GM12878 (cell line): ENCODE measurements around the gene CCDC88C. TPM values are rescaled to one million over a fixed set of nuclear protein-coding genes. Genes with fewer than 3 reads are reported as not detected.

Source experiments
- ATAC-seq: fragments of 200-7000 bp; cut with Tn5 transposase; 3 replicates; pipeline ENCODE4 v1.9.1; 2020; ENCODE audit warnings: mild to moderate bottlenecking, moderate library complexity
- BruUV-seq: library from RNA; stranded (reverse); fragments of 400-500 nt; replicated peaks from 2 replicates; lab custom pipeline; 2021; lab: Mats Ljungman, UMichigan
- CTCF ChIA-PET: fragments of 300-600 bp; sonication (Branson Sonifier 250); formaldehyde crosslinking; extraction: SDS; loops from one replicate; lab custom pipeline; 2021; ENCODE audit warnings: inconsistent platforms; lab: Yijun Ruan, JAX
- POLR2A ChIA-PET: fragments of 350-600 bp; formaldehyde crosslinking; extraction: SDS; loops from one replicate; lab custom pipeline; 2021; ENCODE audit warnings: inconsistent platforms; lab: Charles Lee
- RAD21 ChIA-PET: fragments of 300-600 bp; sonication (Branson Sonifier 250); formaldehyde crosslinking; loops from one replicate; lab custom pipeline; 2023; ENCODE audit warnings: antibody characterized with exemption; ENCODE audit not compliant: unreplicated experiment; lab: Charles Lee
- SMC1A ChIA-PET: fragments of 300-600 bp; sonication (Branson Sonifier 250); formaldehyde crosslinking; loops from one replicate; lab custom pipeline; 2023; ENCODE audit not compliant: unreplicated experiment, uncharacterized antibody; lab: Charles Lee
- DNase-seq: peaks from one replicate; pipeline ENCODE4 v3.0.0-alpha.2; 2011; ENCODE audit warnings: low read depth, low spot score
- FAIRE-seq: peaks from 3 replicates; lab custom pipeline; 2011; peaks lifted over from hg19 to GRCh38; lab: Jason Lieb, UNC
- H2AFZ ChIP-seq: 2 replicates; pipeline ENCODE4 v1.6.0; 2011; ENCODE audit warnings: low read depth, low read length, control low read depth; ENCODE audit not compliant: control insufficient read depth
- H3K27ac ChIP-seq: 2 replicates; pipeline ENCODE4 v1.5.1; 2011; ENCODE audit warnings: control low read depth; ENCODE audit not compliant: control insufficient read depth, insufficient read depth
- H3K27me3 ChIP-seq, 2 experiments: replicated peaks in 1 of 2; 2 replicates each; pipeline versions ENCODE4 v1.6.0 to v1.6.1; 2011; ENCODE audit warnings: low read length in 1 of 2; ENCODE audit not compliant: control insufficient read depth in 2 of 2, insufficient read depth in 2 of 2
- H3K36me3 ChIP-seq, 2 experiments: 2 replicates each; pipeline ENCODE4 v1.5.1; 2011; ENCODE audit warnings: low read length in 1 of 2; ENCODE audit not compliant: control insufficient read depth in 2 of 2, insufficient read depth in 2 of 2
- H3K4me1 ChIP-seq: 2 replicates; pipeline ENCODE4 v1.6.1; 2011; ENCODE audit warnings: mild to moderate bottlenecking, low read length, moderate library complexity, mixed read lengths; ENCODE audit not compliant: control insufficient read depth, insufficient read depth
- H3K4me2 ChIP-seq: 2 replicates; pipeline ENCODE4 v1.6.0; 2011; ENCODE audit warnings: control low read depth; ENCODE audit not compliant: control insufficient read depth, insufficient read depth
- H3K4me3 ChIP-seq: fragments of 200-600 bp; sonication (generic); 2 replicates; pipeline ENCODE4 v1.5.1; 2016
- H3K79me2 ChIP-seq: 2 replicates; pipeline ENCODE4 v1.6.0; 2011; ENCODE audit warnings: low read length; ENCODE audit not compliant: control insufficient read depth, insufficient read depth
- H3K9ac ChIP-seq: 2 replicates; pipeline ENCODE4 v1.8.0; 2011; ENCODE audit warnings: low read length, control low read depth, mixed read lengths; ENCODE audit not compliant: control insufficient read depth, insufficient read depth
- H3K9me3 ChIP-seq: replicated peaks from 3 replicates; pipeline ENCODE4 v1.5.1; 2011; ENCODE audit warnings: mild to moderate bottlenecking, low read length; ENCODE audit not compliant: control insufficient read depth, insufficient read depth
- H4K20me1 ChIP-seq: 2 replicates; pipeline ENCODE4 v1.6.0; 2011; ENCODE audit not compliant: control insufficient read depth, insufficient read depth
- EP300 ChIP-seq, 2 experiments: fragments of 150-350 bp in 1 of 2; IDR thresholded peaks; 2 replicates each; pipeline ENCODE4 v1.6.1; 2011 to 2012; ENCODE audit warnings: low read depth in 2 of 2, low read length in 2 of 2, borderline replicate concordance in 1 of 2, improper control_type of control experiment in 1 of 2, inconsistent platforms in 1 of 2; ENCODE audit not compliant: control insufficient read depth in 1 of 2
- MXI1 ChIP-seq: fragments of 150-350 bp; IDR thresholded peaks from 2 replicates; pipeline ENCODE4 v1.6.1; 2011; ENCODE audit warnings: low read depth, mild to moderate bottlenecking, inconsistent platforms, low read length, improper control_type of control experiment
- WGBS: methylation state at CpG from one replicate; pipeline ENCODE4 v1.1.6; 2016; ENCODE audit warnings: low lambda C conversion rate; ENCODE audit not compliant: insufficient replicate concordance, insufficient coverage; ENCODE audit errors: missing lambda C conversion rate; 5-methylcytosine and 5-hydroxymethylcytosine counted together
- in situ Hi-C: fragments of 300-500 bp; cut with MboI; formaldehyde crosslinking; loops from 9 replicates; pipeline ENCODE4 v1.14.3; 2018; ENCODE audit warnings: mixed read lengths
- intact Hi-C: fragments of 100-400 bp; cut with micrococcal nuclease; formaldehyde crosslinking; loops from one replicate; pipeline ENCODE4 v1.14.2; 2022; ENCODE audit not compliant: unreplicated experiment
- polyA plus RNA-seq, 11 experiments: library from polyadenylated mRNA; depleted of rRNA in 4 of 11; unstranded in 6 of 11; stranded (reverse) in 5 of 11; fragments of >200 nt; fragmentation: Nextera tagmentation in 4 of 11; fragmentation: Illumina TruSeq in 1 of 11; extraction: Ambion mirVana in 4 of 11; extraction: Trizol in 1 of 11; gene quantifications; 1 replicate in 1 of 11; 2 replicates in 10 of 11; pipeline versions ENCODE4 v1.2.1 to v1.2.3, GENCODE V29; 2011 to 2016; ENCODE audit warnings: inconsistent platforms in 2 of 11, missing spikeins in 2 of 11, low read depth in 1 of 11
- total RNA-seq, 4 experiments: library from RNA; depleted of rRNA in 3 of 4; stranded (reverse); fragments of >200 nt in 3 of 4; fragmentation: Illumina TruSeq in 1 of 4; extraction: Trizol in 1 of 4; gene quantifications; 2 replicates each; pipeline versions ENCODE4 v1.2.1 to v1.2.3, GENCODE V29; 2013 to 2021
- TF ChIP-seq, protein P1 (sequence below): fragments of 450-650 bp; IDR thresholded peaks from 2 replicates; pipeline ENCODE4 v1.6.1; 2017; ENCODE audit warnings: mild to moderate bottlenecking, moderate library complexity
- TF ChIP-seq, protein P2 (sequence below): IDR thresholded peaks from 2 replicates; pipeline ENCODE4 v1.6.1; 2011; ENCODE audit warnings: low read depth, low read length, improper control_type of control experiment, borderline replicate concordance

The CCDC88C gene
- total and polyA plus RNA-seq, 10 of the 15 experiments (the other 5 are each of a cell fraction or from before 2014, with no cell fraction given): 4.0 to 79.6 (median 36.6) TPM

DNA sequence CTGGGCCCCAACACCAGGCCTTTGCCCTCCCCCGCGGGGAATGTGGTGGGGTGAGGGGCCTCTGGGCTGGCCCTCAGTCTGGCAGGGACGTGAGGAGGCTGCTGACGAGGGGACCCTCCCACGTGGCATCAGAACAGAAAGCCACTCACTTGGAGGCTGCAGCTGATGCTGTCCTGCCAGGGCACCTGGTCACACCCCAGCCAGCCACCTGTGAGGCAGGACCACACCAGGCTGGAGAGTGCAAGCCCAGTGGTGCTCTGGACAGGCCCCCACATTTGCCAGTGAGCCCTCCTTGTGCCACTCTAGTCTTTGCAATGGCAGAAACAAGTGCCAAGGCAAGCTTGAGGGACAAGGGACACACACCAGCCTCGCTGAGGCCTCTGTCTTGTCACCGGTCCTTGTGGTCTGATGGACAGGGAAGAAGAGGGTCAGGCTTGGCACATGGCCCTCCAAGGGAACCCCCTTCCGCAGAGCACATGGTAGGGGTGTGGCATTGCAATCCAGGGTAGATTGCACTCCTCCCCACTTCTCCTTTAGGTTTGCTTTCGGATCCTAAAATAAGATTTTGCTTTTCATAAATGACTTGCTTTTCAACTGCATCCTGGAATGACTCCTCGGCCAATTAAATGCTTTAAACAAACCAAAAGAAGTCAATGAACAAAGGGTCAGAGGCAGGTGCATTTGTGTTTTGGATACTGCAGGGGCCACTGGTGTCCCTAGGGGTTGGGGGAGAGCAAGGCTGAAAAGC, 53.7 kb downstream of the CCDC88C start (continued):
- TF ChIP-seq, protein P1, sequence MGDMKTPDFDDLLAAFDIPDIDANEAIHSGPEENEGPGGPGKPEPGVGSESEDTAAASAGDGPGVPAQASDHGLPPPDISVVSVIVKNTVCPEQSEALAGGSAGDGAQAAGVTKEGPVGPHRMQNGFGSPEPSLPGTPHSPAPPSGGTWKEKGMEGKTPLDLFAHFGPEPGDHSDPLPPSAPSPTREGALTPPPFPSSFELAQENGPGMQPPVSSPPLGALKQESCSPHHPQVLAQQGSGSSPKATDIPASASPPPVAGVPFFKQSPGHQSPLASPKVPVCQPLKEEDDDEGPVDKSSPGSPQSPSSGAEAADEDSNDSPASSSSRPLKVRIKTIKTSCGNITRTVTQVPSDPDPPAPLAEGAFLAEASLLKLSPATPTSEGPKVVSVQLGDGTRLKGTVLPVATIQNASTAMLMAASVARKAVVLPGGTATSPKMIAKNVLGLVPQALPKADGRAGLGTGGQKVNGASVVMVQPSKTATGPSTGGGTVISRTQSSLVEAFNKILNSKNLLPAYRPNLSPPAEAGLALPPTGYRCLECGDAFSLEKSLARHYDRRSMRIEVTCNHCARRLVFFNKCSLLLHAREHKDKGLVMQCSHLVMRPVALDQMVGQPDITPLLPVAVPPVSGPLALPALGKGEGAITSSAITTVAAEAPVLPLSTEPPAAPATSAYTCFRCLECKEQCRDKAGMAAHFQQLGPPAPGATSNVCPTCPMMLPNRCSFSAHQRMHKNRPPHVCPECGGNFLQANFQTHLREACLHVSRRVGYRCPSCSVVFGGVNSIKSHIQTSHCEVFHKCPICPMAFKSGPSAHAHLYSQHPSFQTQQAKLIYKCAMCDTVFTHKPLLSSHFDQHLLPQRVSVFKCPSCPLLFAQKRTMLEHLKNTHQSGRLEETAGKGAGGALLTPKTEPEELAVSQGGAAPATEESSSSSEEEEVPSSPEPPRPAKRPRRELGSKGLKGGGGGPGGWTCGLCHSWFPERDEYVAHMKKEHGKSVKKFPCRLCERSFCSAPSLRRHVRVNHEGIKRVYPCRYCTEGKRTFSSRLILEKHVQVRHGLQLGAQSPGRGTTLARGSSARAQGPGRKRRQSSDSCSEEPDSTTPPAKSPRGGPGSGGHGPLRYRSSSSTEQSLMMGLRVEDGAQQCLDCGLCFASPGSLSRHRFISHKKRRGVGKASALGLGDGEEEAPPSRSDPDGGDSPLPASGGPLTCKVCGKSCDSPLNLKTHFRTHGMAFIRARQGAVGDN: peak; percentile 70

DNA sequence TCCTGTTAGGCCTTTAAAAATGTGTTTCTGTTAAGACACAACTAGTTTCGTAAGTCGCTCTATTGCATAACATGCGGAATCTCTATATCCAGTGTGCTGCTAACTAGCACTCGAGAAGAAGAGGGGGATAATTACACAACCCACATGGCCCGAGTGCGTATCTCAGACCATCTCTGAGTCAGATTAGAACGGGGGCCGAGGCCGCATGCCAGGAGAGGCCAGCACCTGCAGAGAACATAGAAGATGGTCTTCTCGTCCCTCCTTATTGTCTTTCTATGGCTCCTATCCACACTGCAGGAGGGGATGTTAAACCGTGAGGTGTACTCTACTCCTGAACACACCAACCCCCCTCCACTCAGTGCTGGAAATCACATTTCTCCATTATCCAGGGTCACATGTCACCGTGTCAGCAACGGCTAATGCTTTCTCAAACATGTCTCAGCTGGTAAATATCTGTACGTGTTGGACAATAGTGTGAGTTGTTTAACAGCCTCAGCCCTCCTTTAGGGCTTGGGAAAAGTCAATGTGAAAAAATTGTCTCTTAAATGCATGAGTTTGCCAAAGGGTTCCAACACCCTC, 56.3 kb downstream of the CCDC88C start:
- no peak overlapping the region for H3K4me3 ChIP-seq
- H2AFZ ChIP-seq: no peak overlapping the region
- TF ChIP-seq EP300 (IDR thresholded peaks at IDR 0.05; ENCODE audit: borderline replicate concordance in 1 of 2, control insufficient read depth in 1 of 2, low read depth in 2 of 2, low read length in 2 of 2) (no peak), MXI1 (no peak)
- TF ChIP-seq, protein P2, sequence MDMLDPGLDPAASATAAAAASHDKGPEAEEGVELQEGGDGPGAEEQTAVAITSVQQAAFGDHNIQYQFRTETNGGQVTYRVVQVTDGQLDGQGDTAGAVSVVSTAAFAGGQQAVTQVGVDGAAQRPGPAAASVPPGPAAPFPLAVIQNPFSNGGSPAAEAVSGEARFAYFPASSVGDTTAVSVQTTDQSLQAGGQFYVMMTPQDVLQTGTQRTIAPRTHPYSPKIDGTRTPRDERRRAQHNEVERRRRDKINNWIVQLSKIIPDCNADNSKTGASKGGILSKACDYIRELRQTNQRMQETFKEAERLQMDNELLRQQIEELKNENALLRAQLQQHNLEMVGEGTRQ: no peak
- H3K79me2 ChIP-seq: peaks cover 93% of the 10 kb centered on the region
- no peak overlapping the region for H3K27ac ChIP-seq
- FAIRE-seq (no peak), DNase-seq (no peak), ATAC-seq (no peak)
- H3K36me3 ChIP-seq: peaks cover 8 to 16% of the 10 kb centered on the region in 2 experiments
- SMC1A ChIA-PET: interaction anchor here (0.5 to 22.7 kb wide), 4 partner anchors 10 to 113 kb away, joined by 3 to 349 read pairs (median 4); no protein-coding TSS in a partner anchor
- no TSS peak for BruUV-seq
- CTCF ChIA-PET: interaction anchor here (1.3 kb wide), 1 partner anchor 39 kb away, joined by 3 read pairs; no protein-coding TSS in a partner anchor
- no peak overlapping the region for H3K9ac ChIP-seq
- RAD21 ChIA-PET: interaction anchor here (1.2 to 3.5 kb wide), 4 partner anchors 11 to 54 kb away, joined by 3 to 13 read pairs (median 4); no protein-coding TSS in a partner anchor
- no peak overlapping the region for H3K4me2 ChIP-seq
- H3K9me3 ChIP-seq: no peaks in the 10 kb centered on the region
- H4K20me1 ChIP-seq: no peaks in the 10 kb centered on the region
- 94% methylated on average over 14 of the region's 14 CpGs for WGBS
- peaks cover 59% of the 10 kb centered on the region for H3K4me1 ChIP-seq
- intact Hi-C loops: no loop called here
- H3K27me3 ChIP-seq: no peaks in the 10 kb centered on the region
- in situ Hi-C loops: loop anchor here (25.0 kb wide), 1 partner anchor 1401 kb away; no protein-coding TSS in a partner anchor
- POLR2A ChIA-PET: interaction anchor here (0.7 to 1.0 kb wide), 5 partner anchors 8 to 117 kb away, joined by 3 to 6 read pairs (median 4); no protein-coding TSS in a partner anchor
